Measurements from ENCODE around the gene MAP6.
"Not testable (repeated sequence)": the region's sequence is repeated elsewhere in the genome, so short reads cannot be mapped to it uniquely, and the experiment has no call there.

MAP6 gene

DNA sequence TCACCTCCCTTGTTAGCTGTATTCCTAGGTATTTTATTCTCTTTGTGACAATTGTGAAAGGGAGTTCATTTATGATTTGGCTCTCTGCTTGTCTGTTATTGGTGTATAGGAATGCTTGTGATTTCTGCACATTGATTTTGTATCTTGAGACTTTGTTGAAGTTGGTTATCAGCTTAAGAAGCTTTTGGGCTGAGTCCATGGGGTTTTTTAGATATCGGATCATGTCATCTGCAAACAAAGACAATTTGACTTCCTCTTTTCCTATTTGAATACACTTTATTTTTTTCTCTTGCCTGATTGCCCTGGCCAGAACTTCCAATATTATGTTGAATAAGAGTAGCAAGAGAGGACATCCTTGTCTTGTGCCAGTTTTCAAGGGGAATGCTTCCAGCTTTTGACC, 15.0 kb upstream of the MAP6 start:
- H3K4me1 Mint-ChIP-seq (ENCODE audit: low read depth in 2 of 2); H3K36me3 Mint-ChIP-seq (ENCODE audit: insufficient read depth); H3K4me3 Mint-ChIP-seq; H3K27ac Mint-ChIP-seq; ATAC-seq (replicated peaks); DNase-seq: not testable (repeated sequence)
- peaks cover 57 to 82% of the 10 kb centered on the region in 2 donors for H3K27me3 Mint-ChIP-seq
- H3K9me3 Mint-ChIP-seq = peaks cover 5 to 16% of the 10 kb centered on the region in 2 donors

DNA sequence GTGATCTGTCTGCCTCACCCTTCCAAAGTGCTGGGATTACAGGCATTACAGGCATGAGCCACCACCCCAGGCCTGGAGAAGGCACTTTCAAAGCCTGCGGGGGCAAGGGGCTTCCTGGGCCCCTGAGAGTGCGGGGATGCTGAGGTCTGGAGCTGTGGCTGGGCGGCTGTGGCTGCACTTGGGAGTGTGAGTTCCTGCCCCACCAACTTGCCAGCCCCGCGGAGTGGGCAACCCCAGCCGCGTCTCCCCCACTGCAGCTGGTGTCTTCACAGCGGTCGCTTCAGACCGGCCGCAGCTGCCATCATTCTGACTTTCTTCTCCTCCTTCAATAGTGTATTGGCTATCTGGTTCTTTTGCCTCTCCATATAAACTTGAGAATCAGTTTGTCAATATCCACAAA, 10.7 kb upstream of the MAP6 start:
- Mint-ChIP-seq H3K9me3 (no peaks in the 10 kb centered on the region), H3K4me3 (no peak overlapping the region), H3K27me3 (peaks cover 48 to 52% of the 10 kb centered on the region in 2 donors), H3K36me3 (ENCODE audit: insufficient read depth) (no peaks in the 10 kb centered on the region), H3K27ac (no peak overlapping the region), H3K4me1 (ENCODE audit: low read depth in 2 of 2) (no peaks in the 10 kb centered on the region)
- DNase-seq (no peak), ATAC-seq (replicated peaks) (no peak)

DNA sequence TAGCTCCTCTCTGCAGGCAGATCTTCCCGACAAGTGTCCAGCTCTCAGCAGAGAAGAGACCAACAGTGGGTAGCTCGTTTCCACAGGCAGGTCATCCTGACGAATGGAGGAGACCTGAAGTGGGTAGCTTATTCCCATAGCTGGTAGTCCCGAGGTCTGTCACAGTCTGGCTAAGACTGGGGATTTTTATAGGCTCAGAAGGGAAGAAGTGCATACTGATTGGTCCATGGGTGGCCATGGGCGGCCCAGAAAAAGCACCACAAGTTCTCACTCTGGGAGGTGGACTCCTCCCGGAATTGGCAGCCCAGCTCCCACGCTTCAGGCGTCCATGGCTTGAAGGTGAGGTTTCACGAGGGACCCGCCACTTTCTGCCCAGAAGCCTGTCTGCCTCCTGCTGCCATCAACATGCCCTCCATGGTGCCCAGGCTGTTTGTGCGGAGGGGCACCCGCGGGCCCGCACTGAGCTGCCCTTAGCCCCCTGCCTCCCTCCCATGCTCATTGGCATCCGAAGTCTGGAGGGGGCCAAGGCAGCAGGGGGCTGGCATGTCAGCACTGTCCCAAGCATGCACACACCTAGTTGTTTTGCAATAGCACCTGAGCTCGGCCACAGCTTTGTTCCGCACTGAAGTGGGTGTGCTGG, 9.9 kb upstream of the MAP6 start:
- Mint-ChIP-seq H3K4me3 (no peak overlapping the region), H3K27ac (no peak overlapping the region), H3K9me3 (no peaks in the 10 kb centered on the region), H3K4me1 (ENCODE audit: low read depth in 2 of 2) (no peaks in the 10 kb centered on the region), H3K27me3 (peaks cover 42 to 44% of the 10 kb centered on the region in 2 donors), H3K36me3 (ENCODE audit: insufficient read depth) (no peaks in the 10 kb centered on the region)
- ATAC-seq (replicated peaks) (no peak), DNase-seq (no peak)

DNA sequence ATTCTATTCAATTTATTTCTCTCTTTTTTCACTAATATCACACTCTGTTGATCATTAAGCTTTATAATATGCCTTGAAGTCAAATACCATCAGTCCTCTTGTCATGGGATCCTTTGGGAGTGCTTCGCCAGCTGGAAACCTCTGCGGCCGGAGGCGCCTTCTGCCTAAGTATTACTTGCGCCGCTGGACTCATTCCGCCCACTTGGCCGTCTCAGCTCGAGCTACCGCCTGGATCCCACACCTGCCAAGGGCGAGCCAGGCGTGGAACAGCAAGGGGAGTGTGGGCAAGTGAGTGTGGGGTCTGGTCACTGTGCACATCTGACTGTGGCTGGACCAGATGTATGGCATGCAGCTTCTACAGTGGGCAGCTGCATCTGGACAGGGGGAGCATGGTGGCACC, 9.1 kb upstream of the MAP6 start:
- H3K27me3 Mint-ChIP-seq = peaks cover 33 to 36% of the 10 kb centered on the region in 2 donors
- H3K4me3 Mint-ChIP-seq = no peak overlapping the region
- DNase-seq (no peak), ATAC-seq (replicated peaks) (no peak)
- H3K4me1 Mint-ChIP-seq (ENCODE audit: low read depth in 2 of 2) = no peaks in the 10 kb centered on the region
- no peaks in the 10 kb centered on the region for H3K9me3 Mint-ChIP-seq
- no peak overlapping the region for H3K27ac Mint-ChIP-seq
- no peaks in the 10 kb centered on the region for H3K36me3 Mint-ChIP-seq (ENCODE audit: insufficient read depth)

DNA sequence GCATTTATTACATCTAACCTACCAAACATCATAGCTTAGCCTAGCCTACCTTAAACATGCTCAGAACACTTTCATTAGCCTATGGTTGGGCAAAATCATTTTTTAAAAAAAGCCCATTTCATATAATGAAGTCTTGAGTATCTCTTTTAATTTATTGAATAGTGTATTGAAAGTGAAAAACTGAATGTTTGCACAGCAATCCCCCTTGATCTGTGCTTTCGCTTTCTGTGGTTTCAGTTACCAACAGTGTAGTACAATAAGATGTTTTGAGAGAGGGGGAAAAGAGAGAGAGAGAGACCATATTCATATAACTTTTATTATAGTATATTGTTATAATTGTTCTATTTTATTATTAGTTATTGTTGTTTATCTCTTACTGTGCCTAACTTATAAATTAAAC, 8.4 kb upstream of the MAP6 start:
- no peak overlapping the region for H3K27ac Mint-ChIP-seq
- no peaks in the 10 kb centered on the region for H3K36me3 Mint-ChIP-seq (ENCODE audit: insufficient read depth)
- H3K4me1 Mint-ChIP-seq (ENCODE audit: low read depth in 2 of 2) = no peaks in the 10 kb centered on the region
- no peak overlapping the region for H3K4me3 Mint-ChIP-seq
- no peaks in the 10 kb centered on the region for H3K9me3 Mint-ChIP-seq
- peaks cover 33 to 36% of the 10 kb centered on the region in 2 donors for H3K27me3 Mint-ChIP-seq
- DNase-seq (no peak), ATAC-seq (replicated peaks) (no peak)

DNA sequence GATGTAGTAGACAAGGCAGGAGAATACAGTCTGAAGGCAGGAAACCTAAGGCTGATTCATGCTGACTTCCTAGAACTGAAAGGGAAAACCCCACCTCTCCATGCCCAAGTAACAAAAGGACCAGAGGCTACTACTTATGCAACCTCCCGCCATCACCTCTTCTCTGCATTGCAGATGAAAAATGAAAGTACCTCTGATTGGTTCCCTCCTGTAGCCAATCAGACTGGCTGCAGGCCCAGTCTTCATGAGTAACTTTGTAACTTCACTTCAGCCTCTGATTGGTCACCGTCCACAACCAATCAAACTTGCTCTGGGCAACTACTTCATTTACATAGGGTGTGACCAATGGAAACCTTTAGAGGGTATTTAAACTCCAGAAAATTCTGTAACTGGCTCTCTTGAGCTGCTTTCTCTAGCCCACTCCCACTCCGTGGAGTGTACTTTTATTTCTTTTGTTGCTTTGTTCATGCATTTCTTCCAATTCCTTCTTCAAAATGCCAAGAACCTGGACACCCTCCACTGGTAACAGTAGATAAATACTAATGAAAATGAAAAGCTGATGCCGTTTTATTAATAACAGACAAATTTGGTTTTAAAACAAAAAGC, 5.2 kb upstream of the MAP6 start:
- DNase-seq (no peak), ATAC-seq (replicated peaks) (no peak)
- Mint-ChIP-seq H3K4me3 (no peak overlapping the region), H3K27ac (no peak overlapping the region), H3K36me3 (ENCODE audit: insufficient read depth) (no peaks in the 10 kb centered on the region), H3K4me1 (ENCODE audit: low read depth in 2 of 2) (no peaks in the 10 kb centered on the region), H3K27me3 (peaks cover 51 to 53% of the 10 kb centered on the region in 2 donors), H3K9me3 (no peaks in the 10 kb centered on the region)

DNA sequence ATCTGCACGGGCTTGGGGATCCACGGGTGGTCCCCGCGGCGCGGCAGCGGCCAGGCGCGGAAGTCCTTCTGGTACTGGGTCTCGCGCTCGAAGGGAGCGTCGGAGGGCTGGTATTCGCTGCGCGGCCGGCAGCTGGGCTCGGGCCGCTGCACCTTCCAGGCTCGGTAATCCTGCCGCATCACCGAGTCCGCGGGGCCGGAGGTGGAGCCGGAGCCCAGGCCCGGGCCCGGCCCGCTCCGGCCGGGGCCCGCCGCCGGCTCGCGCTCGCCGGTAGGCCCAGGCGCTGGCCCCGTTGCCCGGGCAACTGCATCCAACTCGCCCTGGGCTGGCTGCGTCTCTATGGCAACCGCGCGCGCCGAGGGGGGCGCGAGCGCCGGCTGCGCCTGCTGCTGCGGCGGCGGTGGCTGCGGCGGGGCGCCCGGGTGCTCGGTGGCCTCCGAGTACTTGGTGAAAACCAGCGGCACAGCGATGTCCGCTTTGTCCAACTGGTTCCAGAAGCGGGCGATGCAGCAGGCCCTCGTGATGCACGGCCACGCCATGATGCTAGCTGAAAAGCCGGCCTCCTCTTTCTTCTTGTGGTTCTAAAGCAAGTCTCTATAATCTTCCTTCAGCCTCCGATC, 897 bp downstream of the MAP6 start:
- peak overlapping the region; percentile 80 for H3K4me3 Mint-ChIP-seq
- ATAC-seq (replicated peaks) (peak; percentile 67), DNase-seq (peak; percentile 3 to 20 (median 13))
- H3K27ac Mint-ChIP-seq = no peak overlapping the region
- H3K36me3 Mint-ChIP-seq (ENCODE audit: insufficient read depth) = peaks cover 3% of the 10 kb centered on the region
- peaks cover 79 to 88% of the 10 kb centered on the region in 2 donors for H3K27me3 Mint-ChIP-seq
- H3K9me3 Mint-ChIP-seq = no peaks in the 10 kb centered on the region
- peaks cover 8 to 10% of the 10 kb centered on the region in 2 donors for H3K4me1 Mint-ChIP-seq (ENCODE audit: low read depth in 2 of 2)

DNA sequence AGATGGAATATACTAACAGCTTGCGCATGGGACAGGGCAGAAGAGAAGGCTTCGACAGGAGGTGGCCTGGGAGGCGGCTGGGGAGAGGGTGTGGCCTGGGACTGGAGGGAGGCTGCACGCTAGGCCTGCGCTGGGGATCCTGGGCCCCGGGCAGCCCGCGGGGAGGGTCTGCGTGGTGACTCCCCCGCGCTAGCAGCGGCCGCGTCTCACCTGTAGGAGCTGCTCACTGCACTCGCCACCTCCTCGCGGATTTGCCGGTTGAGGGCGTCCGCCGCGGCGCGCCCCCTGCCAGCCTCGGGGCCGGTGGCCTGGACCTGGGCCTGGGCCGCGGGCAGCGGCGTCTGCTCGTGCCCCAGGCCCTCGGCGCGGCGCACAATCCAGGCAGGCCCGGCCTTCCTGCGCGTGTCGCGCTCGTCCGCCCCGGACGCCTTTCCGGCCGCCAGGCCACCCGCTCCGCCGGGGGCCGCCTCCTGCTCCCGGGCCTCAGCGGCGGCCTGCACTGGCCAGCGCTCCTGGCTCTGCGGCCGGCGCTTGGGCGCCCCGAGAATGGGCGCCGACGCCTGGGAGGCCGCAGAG, 1.5 kb downstream of the MAP6 start:
- Mint-ChIP-seq H3K4me1 (ENCODE audit: low read depth in 2 of 2) (peaks cover 8 to 10% of the 10 kb centered on the region in 2 donors), H3K27me3 (peaks cover 74 to 83% of the 10 kb centered on the region in 2 donors), H3K4me3 (peak overlapping the region; percentile 69 to 70), H3K36me3 (ENCODE audit: insufficient read depth) (peaks cover 3% of the 10 kb centered on the region), H3K27ac (no peak overlapping the region), H3K9me3 (no peaks in the 10 kb centered on the region)
- ATAC-seq (replicated peaks) (peak; percentile 34), DNase-seq (no peak)

DNA sequence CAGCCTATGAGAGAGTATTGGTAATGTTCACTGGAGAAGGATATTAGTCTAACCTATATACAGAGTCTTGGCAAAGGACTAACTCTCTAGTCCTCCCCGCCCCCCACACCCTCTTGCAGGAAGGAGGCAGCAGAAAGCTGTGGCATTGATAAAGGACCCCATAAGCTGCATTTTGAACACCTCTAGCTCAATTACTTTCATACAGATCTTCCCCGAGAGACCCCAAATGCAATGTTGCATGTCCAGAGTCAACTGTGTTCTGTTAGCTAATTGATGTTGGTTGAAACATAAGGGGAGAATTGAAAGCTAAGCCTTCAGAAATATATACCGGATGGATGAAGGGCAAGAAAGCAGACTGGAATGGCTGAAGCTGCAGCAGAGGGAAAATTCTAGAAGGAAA, 2.8 kb downstream of the MAP6 start:
- no peak overlapping the region for H3K27ac Mint-ChIP-seq
- ATAC-seq (replicated peaks) = no peak
- no peaks in the 10 kb centered on the region for H3K9me3 Mint-ChIP-seq
- H3K4me1 Mint-ChIP-seq (ENCODE audit: low read depth in 2 of 2) = peaks cover 8 to 10% of the 10 kb centered on the region in 2 donors
- H3K36me3 Mint-ChIP-seq (ENCODE audit: insufficient read depth) = peaks cover 3% of the 10 kb centered on the region
- H3K27me3 Mint-ChIP-seq = peaks cover 63 to 69% of the 10 kb centered on the region in 2 donors
- peak overlapping the region in 1 of 2 donors; percentile 4 for H3K4me3 Mint-ChIP-seq
- no peak for DNase-seq

DNA sequence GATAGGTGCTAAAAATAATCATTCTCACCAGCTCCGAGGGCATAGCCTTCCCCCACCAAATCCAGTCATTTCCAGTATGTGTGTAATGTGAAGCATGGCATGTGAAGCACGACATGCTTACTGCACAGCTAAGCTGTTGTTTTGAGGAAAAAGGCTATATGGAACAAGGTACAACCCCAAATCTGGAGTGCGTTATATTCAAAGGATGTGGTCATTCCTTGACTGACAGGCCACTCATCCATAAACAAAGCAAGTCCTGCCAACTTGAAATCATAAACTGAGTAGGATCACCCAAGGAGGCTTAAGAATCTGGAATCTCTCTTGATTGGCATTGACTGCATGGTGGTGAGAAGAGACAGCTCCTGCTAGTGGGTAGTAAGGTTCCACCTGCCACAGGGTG, 3.7 kb downstream of the MAP6 start:
- no peak overlapping the region for H3K27ac Mint-ChIP-seq
- H3K27me3 Mint-ChIP-seq = peaks cover 61 to 68% of the 10 kb centered on the region in 2 donors
- peaks cover 3% of the 10 kb centered on the region for H3K36me3 Mint-ChIP-seq (ENCODE audit: insufficient read depth)
- ATAC-seq (replicated peaks) (no peak), DNase-seq (no peak)
- H3K4me1 Mint-ChIP-seq (ENCODE audit: low read depth in 2 of 2) = peaks cover 8 to 10% of the 10 kb centered on the region in 2 donors
- H3K4me3 Mint-ChIP-seq = no peak overlapping the region
- H3K9me3 Mint-ChIP-seq = no peaks in the 10 kb centered on the region

DNA sequence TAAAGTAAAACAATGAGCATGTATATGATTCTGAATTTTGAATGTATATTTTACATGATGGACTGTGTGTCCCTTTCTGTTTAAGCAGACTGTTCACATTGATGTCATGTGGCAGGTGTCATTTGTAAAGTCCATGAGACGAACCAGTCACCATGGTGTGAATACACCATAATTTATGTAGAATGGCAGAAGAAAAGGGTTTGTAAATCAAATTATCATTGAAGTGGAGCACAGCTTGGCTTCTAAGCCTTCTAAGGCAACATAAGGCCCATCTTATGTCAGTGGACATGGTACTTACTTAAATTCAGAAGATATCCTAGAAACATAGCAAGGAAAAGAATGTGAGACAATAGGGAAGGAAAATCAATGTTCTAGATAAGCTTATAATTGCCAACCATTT, 4.4 kb downstream of the MAP6 start:
- ATAC-seq (replicated peaks) (no peak), DNase-seq (no peak)
- Mint-ChIP-seq H3K27me3 (peaks cover 57 to 66% of the 10 kb centered on the region in 2 donors), H3K36me3 (ENCODE audit: insufficient read depth) (peaks cover 3% of the 10 kb centered on the region), H3K9me3 (no peaks in the 10 kb centered on the region), H3K27ac (no peak overlapping the region), H3K4me3 (no peak overlapping the region), H3K4me1 (ENCODE audit: low read depth in 2 of 2) (peaks cover 8 to 10% of the 10 kb centered on the region in 2 donors)

DNA sequence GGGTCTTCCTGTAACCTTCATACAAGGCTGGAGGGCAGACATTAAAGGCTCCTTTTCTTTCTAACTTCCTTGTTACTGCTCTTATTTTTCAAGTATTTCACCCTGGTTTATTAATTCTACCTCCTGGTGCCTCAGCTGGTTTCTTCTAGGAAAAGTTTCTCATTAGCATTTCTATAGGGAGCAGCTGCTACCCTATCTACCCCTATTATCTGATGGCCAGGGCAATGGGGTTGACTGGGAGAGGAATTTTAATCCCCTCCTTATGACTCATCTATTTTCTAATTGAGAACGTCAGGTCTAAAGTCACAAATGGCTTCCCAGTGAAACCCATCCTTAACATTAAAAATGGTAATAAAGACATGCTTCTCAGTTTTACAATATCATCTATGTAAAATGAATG, 5.0 kb downstream of the MAP6 start:
- H3K27me3 Mint-ChIP-seq = peaks cover 56 to 65% of the 10 kb centered on the region in 2 donors
- H3K27ac Mint-ChIP-seq = no peak overlapping the region
- no peaks in the 10 kb centered on the region for H3K9me3 Mint-ChIP-seq
- peaks cover 3% of the 10 kb centered on the region for H3K36me3 Mint-ChIP-seq (ENCODE audit: insufficient read depth)
- DNase-seq (no peak), ATAC-seq (replicated peaks) (no peak)
- peaks cover 8 to 9% of the 10 kb centered on the region in 2 donors for H3K4me1 Mint-ChIP-seq (ENCODE audit: low read depth in 2 of 2)
- H3K4me3 Mint-ChIP-seq = no peak overlapping the region

DNA sequence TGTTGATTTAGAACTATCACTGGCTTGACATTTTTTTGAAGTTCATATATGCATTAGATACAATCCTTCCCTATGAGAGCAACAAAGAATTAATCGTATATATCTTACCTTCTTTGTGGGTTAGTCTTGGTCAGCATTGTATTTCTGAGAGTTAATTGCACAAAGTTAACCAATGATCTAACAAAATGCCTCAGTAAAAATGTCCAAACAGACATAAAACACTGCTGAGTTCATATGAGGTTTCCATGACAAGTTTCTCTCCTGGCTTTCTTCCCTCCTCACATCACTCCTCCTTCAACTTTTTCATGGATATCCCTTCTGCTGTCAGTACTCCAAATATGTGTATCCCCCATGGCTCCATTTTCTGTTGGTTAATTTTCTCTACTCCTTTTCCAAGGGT, 9.0 kb downstream of the MAP6 start:
- DNase-seq (no peak), ATAC-seq (replicated peaks) (no peak)
- H3K27ac Mint-ChIP-seq = no peak overlapping the region
- no peaks in the 10 kb centered on the region for H3K9me3 Mint-ChIP-seq
- peaks cover 39% of the 10 kb centered on the region in 2 donors for H3K27me3 Mint-ChIP-seq
- no peak overlapping the region for H3K4me3 Mint-ChIP-seq
- no peaks in the 10 kb centered on the region for H3K36me3 Mint-ChIP-seq (ENCODE audit: insufficient read depth)
- no peaks in the 10 kb centered on the region for H3K4me1 Mint-ChIP-seq (ENCODE audit: low read depth in 2 of 2)
